ENCODE results near the gene MKRN1.
"Not testable (repeated sequence)": the region's sequence is repeated elsewhere in the genome, so short reads cannot be mapped to it uniquely, and the experiment has no call there.

Gene MKRN1, protein sequence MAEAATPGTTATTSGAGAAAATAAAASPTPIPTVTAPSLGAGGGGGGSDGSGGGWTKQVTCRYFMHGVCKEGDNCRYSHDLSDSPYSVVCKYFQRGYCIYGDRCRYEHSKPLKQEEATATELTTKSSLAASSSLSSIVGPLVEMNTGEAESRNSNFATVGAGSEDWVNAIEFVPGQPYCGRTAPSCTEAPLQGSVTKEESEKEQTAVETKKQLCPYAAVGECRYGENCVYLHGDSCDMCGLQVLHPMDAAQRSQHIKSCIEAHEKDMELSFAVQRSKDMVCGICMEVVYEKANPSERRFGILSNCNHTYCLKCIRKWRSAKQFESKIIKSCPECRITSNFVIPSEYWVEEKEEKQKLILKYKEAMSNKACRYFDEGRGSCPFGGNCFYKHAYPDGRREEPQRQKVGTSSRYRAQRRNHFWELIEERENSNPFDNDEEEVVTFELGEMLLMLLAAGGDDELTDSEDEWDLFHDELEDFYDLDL

DNA sequence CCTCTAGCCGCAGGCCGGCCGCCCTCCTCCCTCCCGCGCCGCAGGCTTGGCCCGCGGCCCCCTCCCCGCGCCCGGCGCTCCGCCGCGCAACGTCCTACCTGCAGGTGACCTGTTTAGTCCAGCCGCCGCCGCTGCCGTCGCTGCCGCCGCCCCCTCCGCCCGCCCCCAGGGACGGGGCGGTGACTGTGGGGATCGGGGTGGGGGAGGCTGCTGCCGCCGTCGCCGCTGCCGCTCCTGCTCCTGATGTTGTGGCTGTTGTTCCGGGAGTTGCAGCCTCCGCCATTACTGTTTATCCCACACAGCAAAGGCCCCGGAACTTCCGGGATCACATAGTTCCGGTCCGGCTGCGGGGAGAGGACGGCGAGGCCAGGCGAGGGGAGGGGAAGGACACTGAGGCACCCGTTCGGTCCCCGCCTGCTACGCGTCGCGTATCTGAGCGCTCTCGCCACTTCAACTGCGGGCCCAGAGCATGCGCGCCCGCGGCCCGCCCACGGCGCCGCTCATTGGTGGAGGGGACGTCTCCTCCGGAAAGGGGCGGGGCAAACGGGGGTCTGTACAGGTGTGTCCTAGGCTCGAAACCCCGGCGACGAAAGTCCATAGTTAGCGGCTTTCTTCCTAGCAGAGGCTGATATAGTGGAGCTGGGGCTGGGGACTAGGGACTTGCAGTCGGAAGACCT is at the start of gene MKRN1:
MKRN1 (minus strand) TSS at position 444 of the 677 bp plus-strand sequence; CDS start at position 283, 161 bp downstream.
- peak; percentile 82 to 88 for DNase-seq (ENCODE audit: low read depth in 2 of 2, low spot score in 1 of 2)

DNA sequence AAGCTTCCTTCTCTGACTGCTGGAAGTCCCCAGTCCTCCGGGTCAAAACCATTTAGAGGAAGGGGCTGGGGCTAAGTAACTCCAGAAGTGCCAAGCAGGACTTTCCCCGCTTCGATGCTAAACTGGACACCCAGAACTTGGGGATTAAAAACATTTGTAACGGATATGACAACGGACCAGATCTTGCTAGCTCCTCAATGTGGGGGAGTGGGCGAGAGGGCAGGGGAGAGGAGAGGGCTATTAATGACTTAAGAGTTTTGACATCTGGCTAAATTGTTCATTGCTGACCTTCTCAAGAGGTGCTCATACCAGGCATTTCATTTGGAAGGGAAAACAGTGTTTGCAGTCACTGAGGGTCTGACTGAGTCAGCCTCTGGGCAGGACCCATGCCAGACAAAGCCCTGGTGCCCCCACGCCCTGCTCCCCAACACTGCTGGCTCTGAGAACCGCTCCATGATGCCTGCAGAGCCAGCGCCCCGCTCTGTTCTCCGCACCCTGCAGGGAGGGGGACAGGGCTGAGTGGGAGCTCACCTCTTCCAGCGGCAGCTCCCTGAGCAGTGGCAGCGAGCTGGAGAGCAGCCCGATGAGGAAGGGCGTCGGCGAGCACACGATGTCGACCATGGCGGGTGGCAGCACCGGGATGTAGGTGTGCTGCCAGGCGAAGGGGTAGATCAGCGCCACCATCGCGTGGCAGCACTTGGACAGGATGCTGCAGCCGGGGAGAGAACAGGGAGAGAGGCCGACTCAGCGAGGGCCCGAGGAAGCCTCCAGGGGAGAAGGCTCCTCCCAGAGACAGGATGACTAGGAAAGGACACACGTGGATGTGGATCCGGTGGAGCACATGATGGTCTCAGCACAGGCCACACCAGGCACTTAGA is 47.7 kb upstream of the MKRN1 start:
- no peak for DNase-seq (ENCODE audit: low read depth in 2 of 2, low spot score in 1 of 2)

DNA sequence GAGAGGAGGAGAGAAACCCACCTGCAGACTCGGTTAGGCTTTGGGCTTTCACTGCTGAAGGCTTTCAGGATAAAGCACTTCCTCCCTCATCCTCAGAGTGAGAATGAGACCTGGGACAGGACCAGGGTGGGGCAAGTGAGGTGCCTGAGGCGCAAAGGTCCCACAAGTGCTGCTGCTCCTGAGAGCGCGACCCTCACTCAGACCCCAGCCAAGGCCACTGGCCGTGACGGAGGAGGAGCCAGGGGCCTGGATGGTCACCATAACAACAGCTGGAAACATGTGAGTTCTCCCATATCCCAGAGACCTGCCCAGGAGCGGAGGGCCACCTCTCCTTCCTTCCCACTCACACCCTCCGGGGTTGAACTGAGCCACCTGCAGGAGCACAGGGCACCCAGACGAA is 46.9 kb upstream of the MKRN1 start:
- DNase-seq (ENCODE audit: low read depth in 2 of 2, low spot score in 1 of 2): no peak

DNA sequence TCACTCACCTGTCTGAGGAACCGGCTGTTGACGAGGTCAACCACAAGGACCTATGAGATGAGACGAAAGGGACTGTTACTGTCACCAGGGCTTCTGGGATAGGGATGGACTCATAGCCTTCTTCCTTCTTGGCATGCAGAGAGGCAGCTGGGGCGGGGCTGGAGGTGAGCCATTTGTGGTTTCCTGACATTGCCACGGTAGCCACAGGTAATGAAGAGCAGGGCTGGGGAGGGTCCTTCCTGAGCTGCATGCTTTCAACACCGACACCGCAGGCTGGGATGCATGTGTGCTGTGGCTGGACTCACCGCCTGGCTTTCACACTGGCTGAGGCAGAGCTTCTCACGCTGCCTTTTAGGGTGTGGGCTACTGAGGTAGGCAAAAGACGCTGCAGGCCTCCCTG is 46.4 kb upstream of the MKRN1 start:
- no peak for DNase-seq (ENCODE audit: low read depth in 2 of 2, low spot score in 1 of 2)

DNA sequence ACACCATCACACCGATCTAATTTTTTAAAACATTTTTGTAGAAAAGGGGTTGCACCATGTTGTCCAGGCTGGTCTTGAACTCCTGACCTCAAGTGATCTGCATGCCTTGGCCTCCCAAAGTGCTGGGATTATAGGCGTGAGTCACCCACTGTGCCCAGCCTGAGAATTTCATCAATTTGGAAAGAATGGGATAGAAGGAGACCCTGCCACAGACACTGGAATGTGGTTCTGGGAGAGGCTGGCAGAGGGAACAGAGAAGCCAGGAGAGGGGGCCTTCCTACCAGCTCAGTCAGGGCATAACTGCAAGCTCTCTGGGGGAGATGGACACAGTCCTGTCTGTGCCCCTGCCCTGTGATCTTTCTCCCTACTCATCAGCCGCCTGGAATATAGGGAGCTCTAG is 42.1 kb upstream of the MKRN1 start:
- no peak for DNase-seq (ENCODE audit: low read depth in 2 of 2, low spot score in 1 of 2)

DNA sequence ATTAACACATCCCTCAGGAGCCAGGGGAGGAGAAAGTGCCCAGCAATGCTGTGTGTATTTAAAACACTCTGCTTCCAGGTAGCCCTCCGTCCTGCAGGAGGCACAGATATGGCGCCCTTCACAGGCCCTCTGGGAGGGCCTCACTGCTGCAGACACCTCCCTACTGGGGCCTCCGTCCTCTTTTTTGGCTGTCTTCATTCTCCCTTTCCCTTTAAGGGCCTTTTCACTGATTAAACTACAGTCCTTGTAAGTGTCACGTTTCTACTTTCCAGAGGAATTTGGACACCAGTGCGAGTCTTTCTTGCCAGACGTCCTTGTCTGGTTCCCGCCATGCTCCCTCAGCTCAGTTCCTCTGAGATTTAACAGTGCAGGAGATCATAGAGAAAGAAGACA is 39.7 kb upstream of the MKRN1 start:
- no peak for DNase-seq (ENCODE audit: low read depth in 2 of 2, low spot score in 1 of 2)

DNA sequence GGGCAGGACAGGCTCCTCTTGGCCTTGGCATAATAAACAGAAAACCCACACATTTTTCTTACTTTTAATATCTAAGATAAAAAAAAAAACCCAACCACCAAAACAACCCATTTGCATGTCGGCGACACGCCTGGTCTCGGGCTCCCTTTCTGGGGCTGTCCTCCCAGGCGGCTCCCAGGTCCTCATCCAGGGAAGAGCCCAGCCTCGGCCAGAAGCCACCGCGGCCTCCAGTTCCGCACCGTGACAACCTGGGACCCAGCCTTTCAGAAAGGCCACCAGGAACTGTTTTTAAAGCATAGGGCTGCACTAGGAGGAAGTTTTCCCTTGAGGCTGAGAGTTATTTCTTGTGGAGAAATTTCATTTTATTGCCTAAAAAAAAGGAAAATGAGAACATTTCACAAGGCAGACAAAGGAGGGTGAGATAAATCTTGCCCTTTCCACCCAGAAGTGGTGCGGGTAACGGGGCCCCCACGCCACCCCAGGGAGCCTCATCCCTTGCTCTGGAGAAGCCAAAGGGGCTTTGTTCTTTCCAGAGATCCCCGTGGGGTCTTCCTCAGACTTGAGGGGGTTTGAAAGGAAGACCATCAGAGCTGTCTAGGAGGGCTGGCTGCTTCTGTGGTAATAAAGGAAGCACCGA is 39.2 kb upstream of the MKRN1 start:
- no peak for DNase-seq (ENCODE audit: low read depth in 2 of 2, low spot score in 1 of 2)

DNA sequence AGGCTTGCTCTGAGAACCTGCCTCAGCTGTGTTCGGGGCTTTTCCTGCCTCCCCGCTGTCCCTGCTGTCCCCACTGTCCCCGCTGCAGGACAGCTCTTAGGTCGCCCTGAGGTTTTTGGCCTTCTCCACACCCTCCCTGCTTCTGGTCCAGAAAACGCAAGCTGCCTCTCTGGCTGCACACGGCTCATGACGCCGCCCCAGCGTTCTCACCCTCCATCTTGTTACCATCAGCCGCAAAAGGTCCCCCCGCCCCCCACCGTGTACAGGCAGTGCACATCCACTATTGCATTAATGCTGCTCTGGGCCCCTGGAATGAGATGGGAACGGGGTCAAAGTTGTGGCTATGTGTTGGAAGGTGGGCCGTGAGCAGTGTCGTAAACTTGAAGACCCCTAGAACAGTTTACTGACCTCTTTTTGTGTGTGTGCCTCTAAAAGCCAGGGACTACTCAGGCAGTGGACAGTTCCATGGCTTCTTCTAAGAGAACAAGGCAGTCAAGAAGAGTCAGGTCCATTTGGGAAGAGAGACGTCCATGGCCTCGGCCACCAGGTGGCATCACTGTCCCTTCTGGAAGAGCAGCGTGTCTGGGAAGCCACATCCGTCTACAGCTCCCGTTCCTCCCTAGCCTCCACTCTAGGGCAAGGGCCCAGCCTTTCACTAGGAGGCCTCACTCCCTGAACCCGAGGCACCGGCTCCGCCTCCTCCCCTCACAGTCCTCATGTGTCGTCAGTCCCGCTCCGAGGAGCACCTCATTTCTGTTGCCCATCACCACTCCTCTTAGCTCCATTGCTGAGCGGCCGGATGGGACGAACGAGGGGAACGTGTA is 38.5 kb upstream of the MKRN1 start:
- peak; percentile 17 to 20 for DNase-seq (ENCODE audit: low read depth in 2 of 2, low spot score in 1 of 2)

DNA sequence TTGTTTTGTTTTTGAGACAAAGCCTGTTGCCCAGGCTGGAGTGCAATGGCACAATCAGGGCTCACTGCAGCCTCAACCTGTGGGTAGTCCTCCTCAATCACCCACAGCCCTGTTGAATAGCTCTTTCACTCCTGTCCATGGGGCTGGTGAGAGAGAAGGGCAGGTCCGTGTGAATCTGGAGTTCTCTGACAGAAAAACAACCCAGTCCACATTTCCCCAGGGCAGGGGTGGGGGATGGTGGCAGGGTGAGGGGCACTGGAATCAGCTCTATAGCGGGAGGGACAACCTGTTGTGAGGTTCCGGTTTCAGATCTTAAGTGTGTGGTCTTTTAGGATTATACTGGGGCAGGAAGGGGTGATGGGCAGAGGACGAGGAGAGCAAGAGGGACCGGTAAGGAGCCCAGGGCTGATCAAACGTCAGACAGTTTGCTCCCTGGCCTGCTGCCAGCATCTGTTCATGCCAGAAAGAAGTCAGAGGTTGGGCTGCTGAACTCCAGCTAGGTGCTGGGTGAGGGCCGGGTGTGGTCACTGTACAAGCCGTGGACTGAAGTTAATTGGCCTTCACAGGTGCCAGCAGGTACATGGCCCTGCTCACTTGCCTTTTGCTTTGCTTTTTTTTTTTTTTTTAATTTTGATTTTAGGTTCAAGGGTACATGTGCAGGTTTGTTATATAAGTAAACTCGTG is 33.2 kb upstream of the MKRN1 start:
- no peak for DNase-seq (ENCODE audit: low read depth in 2 of 2, low spot score in 1 of 2)

DNA sequence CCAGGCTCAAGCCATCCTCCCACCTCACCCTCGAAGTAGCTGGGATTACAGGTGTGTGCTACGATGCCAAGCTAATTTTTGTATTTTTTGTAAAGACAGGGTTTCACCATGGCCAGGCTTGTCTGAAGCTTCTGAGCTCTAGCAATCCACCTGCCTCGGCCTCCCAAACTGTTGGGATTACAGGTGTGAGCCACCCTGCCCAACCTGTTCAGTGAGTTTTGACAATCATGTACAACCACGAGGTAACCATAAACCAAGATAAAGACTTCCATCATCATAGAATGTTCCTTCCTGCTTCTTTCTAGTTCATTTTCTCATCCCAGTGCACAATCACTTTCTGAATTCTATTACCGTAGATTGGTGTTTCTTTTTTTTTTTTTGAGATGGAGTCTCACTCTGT is 30.5 kb upstream of the MKRN1 start:
- DNase-seq (ENCODE audit: low read depth in 2 of 2, low spot score in 1 of 2): no peak

DNA sequence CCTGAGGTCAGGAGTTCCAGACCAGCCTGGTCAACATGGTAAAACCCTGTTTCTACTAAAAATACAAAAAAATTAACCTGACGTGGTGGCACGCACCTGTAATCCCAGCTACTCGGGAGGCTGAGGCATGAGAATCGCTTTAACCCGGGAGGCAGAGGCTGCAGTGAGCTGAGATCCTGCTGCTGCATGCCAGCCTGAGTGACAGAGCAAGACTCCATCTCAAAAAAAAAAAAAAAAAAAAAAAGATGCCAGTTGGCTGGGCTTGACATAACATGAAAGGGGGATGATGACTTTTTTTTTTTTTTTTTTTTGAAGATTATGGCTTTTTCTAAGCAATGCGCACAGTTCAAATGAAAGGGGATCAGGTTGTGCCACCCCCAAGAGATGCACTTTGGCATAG is 28.3 kb upstream of the MKRN1 start:
- DNase-seq (ENCODE audit: low read depth in 2 of 2, low spot score in 1 of 2): not testable (repeated sequence)

DNA sequence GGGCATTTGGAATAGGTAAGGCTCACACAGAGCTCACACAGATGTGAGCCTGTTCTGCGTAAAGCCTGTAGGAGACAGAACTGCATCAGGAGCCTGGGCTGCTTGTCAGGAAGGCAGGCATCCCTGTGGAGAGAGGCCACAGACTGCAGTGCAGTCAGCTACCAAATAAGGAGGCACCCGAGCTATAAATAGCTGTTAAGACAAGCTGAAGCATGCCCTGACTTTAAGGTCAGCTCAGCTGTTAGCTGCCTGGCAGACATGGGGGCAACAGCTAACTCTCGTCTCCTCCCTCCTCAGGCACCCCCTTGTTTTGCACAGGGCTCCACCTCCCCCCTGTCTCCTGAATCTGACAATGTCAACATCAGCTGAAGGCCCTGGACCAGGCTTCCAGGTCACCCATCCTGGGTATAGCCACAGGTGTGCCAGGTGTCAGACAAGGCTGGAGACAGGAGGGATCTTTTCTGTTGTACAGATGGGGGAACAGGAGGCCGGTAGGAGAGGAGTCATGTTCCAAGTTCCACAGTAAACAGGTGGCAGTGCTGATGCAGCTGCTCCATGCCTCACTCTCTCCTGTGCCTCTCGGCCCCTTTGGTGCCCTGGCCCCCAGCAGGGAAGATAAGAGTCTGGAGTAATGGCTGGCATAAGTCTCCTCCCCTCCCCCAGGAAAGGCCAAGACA is 27.6 kb upstream of the MKRN1 start:
- DNase-seq (ENCODE audit: low read depth in 2 of 2, low spot score in 1 of 2): no peak

DNA sequence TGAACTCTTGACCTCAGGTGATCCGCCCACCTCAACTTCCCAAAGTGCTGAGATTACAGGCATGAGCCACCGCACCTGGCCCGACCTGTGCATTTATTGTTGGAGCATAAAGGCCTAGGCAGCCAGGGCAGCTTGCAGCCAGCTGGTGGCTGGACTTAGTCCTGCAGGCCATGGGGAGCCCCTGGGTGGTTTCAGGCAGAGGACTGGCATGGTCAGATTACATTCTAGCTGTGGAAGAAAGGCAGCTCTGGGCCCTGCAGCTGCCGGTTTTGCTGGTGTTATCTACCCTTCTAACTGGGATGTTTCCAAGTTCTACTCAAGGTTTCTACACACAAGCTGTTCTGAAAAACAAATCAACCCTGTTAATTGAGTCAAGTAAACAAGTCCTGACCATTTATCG is 22.7 kb upstream of the MKRN1 start:
- DNase-seq (ENCODE audit: low read depth in 2 of 2, low spot score in 1 of 2): no peak

DNA sequence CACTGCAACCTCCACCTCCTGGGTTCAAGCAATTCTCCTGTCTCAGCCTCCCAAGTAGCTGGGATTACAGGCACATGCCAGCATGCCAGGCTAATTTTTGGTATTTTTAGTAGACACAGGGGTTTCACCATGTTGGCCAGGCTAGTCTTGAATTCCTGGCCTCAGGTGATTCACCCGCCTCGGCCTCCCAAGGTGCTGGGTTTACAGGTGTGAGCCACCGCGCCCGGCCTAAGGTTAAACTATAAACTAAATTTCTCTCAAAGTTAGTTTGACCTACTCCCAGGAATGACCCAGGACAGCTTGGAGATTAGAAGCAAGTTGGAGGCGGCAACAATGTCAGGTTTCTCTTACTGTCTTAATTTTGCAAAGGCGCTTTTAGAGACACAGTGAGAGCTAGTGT is 18.5 kb upstream of the MKRN1 start:
- DNase-seq (ENCODE audit: low read depth in 2 of 2, low spot score in 1 of 2): not testable (repeated sequence)

DNA sequence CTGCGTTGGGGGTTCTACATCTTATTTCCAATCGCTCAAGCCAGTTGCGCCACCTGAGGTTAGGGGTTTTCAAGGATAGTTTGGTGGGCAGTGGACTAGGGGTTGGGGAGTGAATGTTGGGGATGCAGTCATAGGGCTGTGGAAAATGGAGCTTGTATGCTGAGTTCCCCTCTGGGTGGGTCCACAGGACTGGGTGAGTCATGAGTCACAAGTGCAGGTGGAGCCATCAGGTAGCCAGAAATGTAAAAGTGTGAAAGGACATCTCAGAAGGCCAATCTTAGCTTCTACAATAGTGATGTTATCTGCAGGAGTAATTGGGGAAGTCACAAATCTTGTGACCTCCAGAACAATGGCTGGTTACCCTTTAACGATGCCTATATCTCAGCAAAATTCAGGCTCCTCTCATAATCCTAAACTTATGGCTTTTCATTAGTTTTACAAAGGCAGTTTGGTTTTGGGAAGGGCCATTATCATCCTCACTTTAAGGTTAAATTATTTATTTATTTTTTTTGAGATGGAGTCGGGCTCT is 18.0 kb upstream of the MKRN1 start:
- no peak for DNase-seq (ENCODE audit: low read depth in 2 of 2, low spot score in 1 of 2)

DNA sequence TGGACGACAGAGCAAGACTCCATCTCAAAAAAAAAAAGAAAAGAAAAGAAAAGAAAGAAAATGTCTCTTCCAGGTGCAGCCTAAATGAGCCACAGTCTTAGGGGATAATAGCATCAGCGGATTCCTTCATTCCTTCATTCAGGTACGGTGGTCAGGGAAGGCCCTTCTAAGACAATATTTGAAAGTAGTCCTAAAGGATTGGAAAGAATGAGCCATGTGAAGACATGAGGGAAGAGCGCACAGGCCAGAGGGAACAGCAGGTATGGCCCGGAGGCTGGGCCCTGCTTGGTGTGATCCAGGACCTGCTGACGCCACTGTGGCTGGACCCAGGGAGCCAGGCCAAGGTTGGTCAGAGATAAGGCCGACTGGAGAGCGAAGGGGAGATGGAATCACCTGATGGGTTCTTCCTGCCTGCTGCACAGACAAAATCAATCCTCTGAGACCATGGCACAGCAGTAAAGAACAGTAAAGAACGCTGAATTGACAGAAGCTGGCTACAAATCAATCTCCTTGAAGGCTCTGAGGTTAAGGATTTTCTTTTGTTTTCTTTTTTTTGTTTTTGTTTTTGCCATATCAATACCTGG is 16.3 kb upstream of the MKRN1 start:
- DNase-seq (ENCODE audit: low read depth in 2 of 2, low spot score in 1 of 2): no peak

DNA sequence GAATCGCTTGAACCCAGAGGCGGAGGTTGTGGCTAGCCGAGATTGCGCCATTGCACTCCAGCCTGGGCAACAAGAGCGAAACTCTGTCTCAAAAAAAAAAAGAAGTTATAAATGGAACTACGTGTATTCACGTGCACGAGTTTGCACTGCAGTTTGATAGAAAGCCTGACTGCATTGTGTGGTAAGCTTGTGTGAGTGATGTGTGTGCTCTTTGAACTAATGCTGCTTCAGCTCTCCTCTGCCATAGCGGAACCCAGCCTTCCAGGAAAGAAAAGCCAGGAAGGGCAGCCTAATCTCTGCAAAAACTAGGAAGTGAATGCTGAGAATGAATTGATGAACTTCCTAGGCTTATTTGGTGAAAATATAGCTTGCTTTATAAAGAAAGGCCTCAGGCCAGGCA is 15.6 kb upstream of the MKRN1 start:
- DNase-seq (ENCODE audit: low read depth in 2 of 2, low spot score in 1 of 2): no peak

DNA sequence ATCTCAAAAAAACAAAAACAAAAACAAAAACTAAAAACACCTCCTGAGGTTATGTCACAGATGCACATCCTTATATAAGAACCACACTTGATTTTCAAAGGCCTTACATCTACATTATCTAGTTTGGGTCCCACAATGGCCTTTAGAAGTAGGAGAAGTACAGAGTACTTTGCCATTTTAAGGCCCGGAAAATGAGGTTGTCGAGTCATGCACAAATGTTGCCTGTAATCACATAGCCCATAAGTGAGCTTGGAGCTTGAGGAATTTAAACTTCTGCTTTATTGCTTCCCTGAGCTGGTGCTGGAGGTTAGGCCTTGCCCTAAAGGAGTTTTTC is 9.7 kb upstream of the MKRN1 start:
- DNase-seq (ENCODE audit: low read depth in 2 of 2, low spot score in 1 of 2): no peak
